HepG2 (cell line): ENCODE measurements around the gene ATP6V0D1. TPM values are rescaled to one million over a fixed set of nuclear protein-coding genes. Genes with fewer than 3 reads are reported as not detected.

Experiments used
- ATF1 ChIP-seq: IDR thresholded peaks from 2 replicates; pipeline ENCODE4 v1.6.1; 2016; ENCODE audit warnings: mild to moderate bottlenecking, control low read depth
- ATF3 ChIP-seq: sonication (generic); formaldehyde crosslinking; IDR thresholded peaks from 2 replicates; pipeline ENCODE4 v1.4.0; 2020; ENCODE audit warnings: missing genetic modification reagents
- DR1 ChIP-seq: sonication (generic); formaldehyde crosslinking; IDR thresholded peaks from 2 replicates; pipeline ENCODE4 v1.8.0; 2021; ENCODE audit warnings: mild to moderate bottlenecking, missing genetic modification reagents, inconsistent platforms
- DRAP1 ChIP-seq: IDR thresholded peaks from 2 replicates; pipeline ENCODE4 v1.6.1; 2016; ENCODE audit warnings: missing genetic modification reagents, missing compliant biosample characterization
- HMG20A ChIP-seq: IDR thresholded peaks from 2 replicates; pipeline ENCODE4 v1.6.1; 2016; ENCODE audit warnings: borderline replicate concordance
- HMG20B ChIP-seq: conservative IDR thresholded peaks from 2 replicates; pipeline ENCODE4 v1.6.1; 2016; ENCODE audit warnings: missing genetic modification reagents, missing compliant biosample characterization
- HOXD1 ChIP-seq: sonication (generic); formaldehyde crosslinking; IDR thresholded peaks from 2 replicates; pipeline ENCODE4 v1.5.0; 2020; ENCODE audit warnings: missing genetic modification reagents
- JDP2 ChIP-seq: sonication (generic); formaldehyde crosslinking; IDR thresholded peaks from 2 replicates; pipeline ENCODE4 v1.8.1; 2022; ENCODE audit warnings: missing genetic modification reagents, borderline replicate concordance
- MAFG ChIP-seq: sonication (generic); formaldehyde crosslinking; IDR thresholded peaks from 2 replicates; pipeline ENCODE4 v1.5.1; 2020; ENCODE audit warnings: mild to moderate bottlenecking, missing genetic modification reagents
- NCOA2 ChIP-seq: sonication (generic); formaldehyde crosslinking; IDR thresholded peaks from 2 replicates; pipeline ENCODE4 v1.8.0; 2022; ENCODE audit warnings: inconsistent platforms
- NFIC ChIP-seq: IDR thresholded peaks from 2 replicates; pipeline ENCODE4 v1.6.1; 2012; ENCODE audit warnings: mild to moderate bottlenecking, low read length, inconsistent platforms
- PCBP2 ChIP-seq: fragments of 200-400 bp; formaldehyde crosslinking; optimal IDR thresholded peaks from 2 replicates; pipeline ENCODE3; 2018; ENCODE audit warnings: low read length, low read depth; ENCODE audit not compliant: poor library complexity, severe bottlenecking
- POLR2AphosphoS2 ChIP-seq: IDR thresholded peaks from 2 replicates; pipeline ENCODE4 v1.6.1; 2011; ENCODE audit warnings: low read depth, low read length, improper control_type of control experiment
- RAD51 ChIP-seq: fragments of 450-650 bp; IDR thresholded peaks from 2 replicates; pipeline ENCODE4 v1.6.1; 2016; ENCODE audit warnings: borderline replicate concordance
- SIX1 ChIP-seq: sonication (generic); formaldehyde crosslinking; IDR thresholded peaks from 2 replicates; pipeline ENCODE4 v1.4.0; 2020; ENCODE audit warnings: missing genetic modification reagents, borderline replicate concordance
- SNAPC4 ChIP-seq: sonication (generic); formaldehyde crosslinking; IDR thresholded peaks from 2 replicates; pipeline ENCODE4 v1.4.0; 2020; ENCODE audit warnings: mild to moderate bottlenecking, missing genetic modification reagents
- SP140L ChIP-seq: sonication (generic); formaldehyde crosslinking; IDR thresholded peaks from 2 replicates; pipeline ENCODE4 v1.4.0; 2020; ENCODE audit warnings: missing genetic modification reagents, borderline replicate concordance
- STAT5B ChIP-seq: sonication (generic); formaldehyde crosslinking; IDR thresholded peaks from 2 replicates; pipeline ENCODE4 v1.4.0; 2020; ENCODE audit warnings: missing genetic modification reagents
- TBL1XR1 ChIP-seq: fragments of 150-350 bp; IDR thresholded peaks from 2 replicates; pipeline ENCODE4 v1.6.1; 2014; ENCODE audit warnings: borderline replicate concordance, low read length; ENCODE audit not compliant: partially characterized antibody
- TBX3 ChIP-seq: fragments of 450-650 bp; IDR thresholded peaks from 2 replicates; pipeline ENCODE4 v1.6.1; 2017; ENCODE audit warnings: antibody characterized with exemption, mild to moderate bottlenecking, inconsistent platforms, borderline replicate concordance
- ZMYM2 ChIP-seq: sonication (generic); formaldehyde crosslinking; IDR thresholded peaks from 2 replicates; pipeline ENCODE4 v1.8.0; 2022; ENCODE audit warnings: mild to moderate bottlenecking, missing genetic modification reagents
- ZNF124 ChIP-seq: sonication (generic); formaldehyde crosslinking; IDR thresholded peaks from 2 replicates; pipeline ENCODE4 v1.4.0; 2020; ENCODE audit warnings: missing genetic modification reagents
- ZNF264 ChIP-seq: sonication (generic); formaldehyde crosslinking; IDR thresholded peaks from 2 replicates; pipeline ENCODE4 v1.4.0; 2020; ENCODE audit warnings: missing genetic modification reagents
- ZNF335 ChIP-seq: sonication (generic); formaldehyde crosslinking; IDR thresholded peaks from 2 replicates; pipeline ENCODE4 v1.4.0; 2020; ENCODE audit warnings: missing genetic modification reagents
- ZNF501 ChIP-seq: sonication (generic); formaldehyde crosslinking; IDR thresholded peaks from 2 replicates; pipeline ENCODE4 v1.5.1; 2020; ENCODE audit warnings: mild to moderate bottlenecking, moderate library complexity, missing genetic modification reagents
- ZNF652 ChIP-seq: IDR thresholded peaks from 2 replicates; pipeline ENCODE4 v1.6.1; 2016; ENCODE audit warnings: low read depth, borderline replicate concordance
- ZNF737 ChIP-seq: sonication (generic); formaldehyde crosslinking; IDR thresholded peaks from 2 replicates; pipeline ENCODE4 v1.5.0; 2020; ENCODE audit warnings: missing genetic modification reagents, mild to moderate bottlenecking, borderline replicate concordance
- polyA plus RNA-seq, 8 experiments: library from polyadenylated mRNA; depleted of rRNA in 3 of 8; stranded (reverse) in 7 of 8; unstranded in 1 of 8; fragments of >200 nt; fragmentation: Illumina TruSeq in 4 of 8; extraction: Trizol in 4 of 8; gene quantifications; 2 replicates each; pipeline versions ENCODE4 v1.2.1 to v1.2.3, GENCODE V29; 2011 to 2016; ENCODE audit warnings: low read depth in 4 of 8, missing spikeins in 1 of 8, mixed read lengths in 1 of 8; ENCODE audit not compliant: insufficient read depth in 1 of 8
- total RNA-seq, 5 experiments: library from RNA; depleted of rRNA; stranded (reverse); fragments of >200 nt; fragmentation: Illumina TruSeq; extraction: Trizol; gene quantifications; 2 replicates each; pipeline ENCODE4 v1.2.3, GENCODE V29; 2016; ENCODE audit warnings: low read depth in 1 of 5

ATP6V0D1 gene
- total and polyA plus RNA-seq, 2 of the 13 experiments (the other 11 are each of a cell fraction or from before 2014, with no cell fraction given), result 51.1 to 61.3 TPM

GRCh38 chr16:67480833-67481560 lies at the start of gene ATP6V0D1 (continued):
- TF ChIP-seq HOXD1 (CRISPR knock-in tag), result peak; percentile 85
- no peak for TF ChIP-seq SP140L (CRISPR knock-in tag)
- TF ChIP-seq SIX1, result no peak; the same call in 1 of the 2 replicates
- 0 out of 2 replicates have a peak, but pooled peaks have one; percentile 17 for TF ChIP-seq HMG20A
- TF ChIP-seq STAT5B, result 0 out of 2 replicates have a peak, but pooled peaks have one; percentile 24
- TF ChIP-seq HMG20B (CRISPR knock-in tag), result 0 out of 2 replicates have a peak, but pooled peaks have one; percentile 53
- no peak for TF ChIP-seq ATF3 (CRISPR knock-in tag)
- TF ChIP-seq ZNF335, result peak; percentile 96
- TF ChIP-seq ZMYM2 (CRISPR knock-in tag), result no peak
- no peak for TF ChIP-seq ZNF737
- TF ChIP-seq PCBP2, result no peak
- no peak for TF ChIP-seq ZNF652
- TF ChIP-seq JDP2 (CRISPR knock-in tag), result no peak
- TF ChIP-seq DR1 (CRISPR knock-in tag), result peak; percentile 62; the same call in 1 of the 2 replicates
- TF ChIP-seq TBX3, result peak; percentile 67
- TF ChIP-seq MAFG (CRISPR knock-in tag), result no peak
- peak; percentile 74; the same call in 1 of the 2 replicates for TF ChIP-seq NFIC
- TF ChIP-seq NCOA2 (CRISPR knock-in tag), result peak; percentile 73; the same call in 1 of the 2 replicates
- peak; percentile 74 for TF ChIP-seq TBL1XR1
- TF ChIP-seq POLR2AphosphoS2, result peak; percentile 36; the same call in 1 of the 2 replicates
- TF ChIP-seq SNAPC4, result peak; percentile 73; the same call in 1 of the 2 replicates
- TF ChIP-seq ATF1, result peak; percentile 71; the same call in 1 of the 2 replicates
- TF ChIP-seq ZNF264, result no peak; the same call in none of the 2 replicates
- TF ChIP-seq RAD51, result peak; percentile 100
- TF ChIP-seq ZNF124 (CRISPR knock-in tag), result peak; percentile 58; the same call in 1 of the 2 replicates
- peak; percentile 77 for TF ChIP-seq DRAP1
- TF ChIP-seq ZNF501 (CRISPR knock-in tag), result peak; percentile 96
